K562 treated with DMSO at 1 percent for 12 hours (cell line): ENCODE data around the gene PAPOLG. TPM values are rescaled to one million over a fixed set of nuclear protein-coding genes. Genes with fewer than 3 reads are reported as not detected.

Experiments
- total RNA-seq: library from RNA; unstranded; fragments of 300-600 nt; gene quantifications from 2 replicates; pipeline ENCODE4 v1.2.3, GENCODE V29; 2022; ENCODE audit not compliant: insufficient read depth

The PAPOLG gene
- total RNA-seq = 1.7 and 9.6 TPM in 2 replicates

DNA sequence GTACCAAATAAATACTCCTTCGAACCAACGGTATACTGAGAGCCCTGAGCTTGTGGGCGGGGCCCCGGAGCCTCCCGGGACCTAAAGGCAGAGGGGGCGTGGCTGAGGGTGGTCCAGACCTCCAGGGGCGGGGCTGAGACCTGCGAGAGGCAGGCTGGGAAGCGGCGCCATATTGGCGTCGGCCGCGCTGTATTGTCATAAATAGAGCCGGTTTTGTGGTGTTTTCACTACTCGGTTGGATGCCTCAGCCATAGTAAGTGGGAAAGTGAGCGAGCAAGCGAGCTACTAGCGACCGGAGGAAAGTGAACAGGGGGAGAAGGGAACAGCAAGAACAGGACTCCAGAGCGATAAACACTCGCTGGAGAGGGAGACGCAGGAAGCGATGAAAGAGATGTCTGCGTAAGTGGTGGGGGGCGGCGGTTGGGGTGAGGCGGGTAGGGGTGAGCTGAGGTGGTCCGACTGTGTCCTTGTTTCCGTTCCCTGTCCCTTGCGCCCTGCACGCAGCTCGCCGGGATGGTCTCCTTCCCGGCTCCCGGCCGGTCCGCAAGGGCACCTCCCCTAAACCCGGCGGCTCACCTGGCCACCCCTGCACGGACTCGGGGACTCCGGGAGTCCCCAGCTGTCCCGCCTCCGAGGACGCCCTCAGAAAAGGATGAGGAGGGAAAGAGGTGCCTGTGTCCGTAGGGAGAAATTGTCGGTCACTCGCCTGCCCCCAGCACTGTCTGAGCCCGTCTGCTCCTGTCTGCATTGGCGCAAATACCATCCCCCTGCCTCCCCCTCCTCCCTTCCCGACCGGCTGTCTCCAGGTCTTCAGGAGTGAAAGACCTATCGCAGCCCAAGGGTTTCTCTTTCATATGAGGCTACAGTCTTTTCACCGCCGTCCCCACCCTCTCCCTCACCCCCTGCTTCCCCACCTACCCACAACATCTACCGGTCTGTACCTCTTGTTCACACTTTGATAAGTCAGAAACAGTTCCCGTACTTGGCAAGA, at the start of gene PAPOLG:
Gene PAPOLG (plus strand): TSS at position 172 of the 991 bp plus-strand sequence. CDS start 211 bp downstream, at position 383.

Other genes starting within 250 kb of the PAPOLG start
- not detected in 2 replicates for gene BCL11A, start 202.6 kb upstream of the PAPOLG start, total RNA-seq
- gene REL, start 125.3 kb downstream of the PAPOLG start, total RNA-seq = 0.31 and 5.2 TPM in 2 replicates